GM18520 (cell line): ENCODE results near the gene VSTM2L.

ENCODE experiments used
- ATAC-seq: cut with Tn5 transposase; IDR thresholded peaks from one replicate; pipeline ENCODE4 v1.9.1; 2021; ENCODE audit not compliant: unreplicated experiment

VSTM2L gene

DNA sequence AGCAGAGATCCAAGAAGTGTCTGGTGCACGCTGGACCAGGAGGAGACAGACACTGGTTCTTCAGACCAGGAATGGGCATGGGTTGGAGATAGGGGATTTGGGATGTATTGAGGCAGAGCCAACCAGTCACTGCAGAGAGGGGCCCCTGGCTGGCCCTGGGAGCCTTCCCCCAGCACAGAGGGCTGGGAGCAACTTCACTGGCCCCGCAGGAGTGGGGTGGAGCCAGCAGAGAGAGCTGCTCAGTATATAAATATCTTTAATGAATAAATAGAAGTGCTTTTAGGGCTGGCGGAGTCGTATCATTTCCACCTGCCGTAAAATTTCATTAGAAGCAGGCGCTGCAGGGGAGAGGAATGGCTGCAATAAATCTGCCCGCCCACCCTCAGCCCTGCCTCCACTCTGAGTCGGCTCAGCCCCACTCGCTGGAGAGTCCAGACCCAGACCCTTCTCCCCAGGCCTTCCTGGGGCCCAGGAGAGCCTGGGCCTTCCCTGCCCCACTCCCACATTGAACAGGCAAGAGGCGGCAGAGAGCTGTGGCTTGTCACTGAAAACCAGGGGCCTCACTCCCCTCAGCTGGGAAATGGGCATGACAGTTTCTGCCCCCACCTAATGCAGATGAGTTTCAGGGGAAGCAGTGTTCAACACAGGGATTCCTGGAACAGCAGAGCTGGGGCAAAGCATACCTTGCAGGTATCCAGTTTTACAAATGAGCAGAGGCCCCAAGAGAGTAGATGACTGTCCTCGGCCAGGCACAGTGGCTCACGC lies 23.9 kb upstream of the VSTM2L start:
- no peak for ATAC-seq

DNA sequence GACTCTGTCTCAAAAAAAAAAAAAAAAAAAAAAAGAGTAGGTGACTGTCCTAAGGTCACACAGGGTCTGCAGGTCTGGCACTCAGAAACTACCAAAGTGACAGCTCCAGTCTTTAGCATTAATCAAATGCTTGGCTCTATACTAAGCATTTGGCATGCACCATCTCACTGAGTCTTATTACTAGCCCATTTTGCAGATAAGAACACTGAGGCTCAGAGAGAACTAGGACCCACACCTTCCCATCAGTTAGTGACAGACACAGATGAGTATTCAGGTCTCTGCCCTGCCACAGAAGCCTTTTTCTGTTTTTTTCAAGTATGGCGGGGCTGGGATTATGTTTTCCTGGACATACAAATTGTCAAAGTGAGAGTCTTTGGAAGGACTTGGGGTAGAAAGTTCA lies 23.1 kb upstream of the VSTM2L start:
- no peak for ATAC-seq

DNA sequence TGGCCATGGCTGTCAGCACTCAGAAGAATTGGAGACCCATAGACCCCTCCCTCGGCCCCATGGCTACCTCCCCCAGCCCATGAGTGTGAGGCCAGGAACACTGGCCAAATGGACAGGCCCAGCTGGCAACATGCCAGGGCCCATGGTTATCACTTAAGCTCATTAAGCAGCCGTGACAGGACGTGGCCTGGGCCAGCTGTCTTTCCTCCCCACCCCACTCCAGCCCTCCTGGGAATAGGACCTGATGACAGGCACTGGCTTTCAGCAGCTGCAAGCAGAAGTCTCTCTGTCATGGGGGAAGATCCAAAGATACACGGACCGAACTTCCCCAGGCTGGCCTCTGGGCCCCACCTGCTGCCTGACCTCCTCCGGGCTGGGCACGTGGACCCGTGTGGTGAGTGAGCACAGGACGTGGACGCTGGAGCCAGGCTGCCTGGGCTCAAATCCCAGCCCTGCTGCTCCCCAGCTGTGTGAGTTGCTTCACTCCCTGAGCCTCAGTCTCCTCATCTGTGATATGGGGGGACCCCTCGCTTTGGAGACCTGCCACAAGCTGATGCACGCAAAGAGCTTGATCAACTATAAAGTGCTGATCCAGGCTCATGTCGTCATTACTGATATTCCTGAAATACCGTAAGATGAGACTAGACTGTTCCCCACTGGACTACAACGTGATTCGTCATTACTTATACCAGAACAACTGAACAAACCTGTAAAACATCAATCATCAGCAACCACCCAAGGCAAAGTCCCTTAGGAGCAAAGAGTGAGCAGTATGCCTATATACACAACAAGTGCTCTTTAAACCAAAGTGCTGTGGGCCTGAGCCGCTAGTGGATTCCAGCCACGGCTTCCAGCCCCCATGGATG lies 22.0 kb upstream of the VSTM2L start:
- no peak for ATAC-seq

DNA sequence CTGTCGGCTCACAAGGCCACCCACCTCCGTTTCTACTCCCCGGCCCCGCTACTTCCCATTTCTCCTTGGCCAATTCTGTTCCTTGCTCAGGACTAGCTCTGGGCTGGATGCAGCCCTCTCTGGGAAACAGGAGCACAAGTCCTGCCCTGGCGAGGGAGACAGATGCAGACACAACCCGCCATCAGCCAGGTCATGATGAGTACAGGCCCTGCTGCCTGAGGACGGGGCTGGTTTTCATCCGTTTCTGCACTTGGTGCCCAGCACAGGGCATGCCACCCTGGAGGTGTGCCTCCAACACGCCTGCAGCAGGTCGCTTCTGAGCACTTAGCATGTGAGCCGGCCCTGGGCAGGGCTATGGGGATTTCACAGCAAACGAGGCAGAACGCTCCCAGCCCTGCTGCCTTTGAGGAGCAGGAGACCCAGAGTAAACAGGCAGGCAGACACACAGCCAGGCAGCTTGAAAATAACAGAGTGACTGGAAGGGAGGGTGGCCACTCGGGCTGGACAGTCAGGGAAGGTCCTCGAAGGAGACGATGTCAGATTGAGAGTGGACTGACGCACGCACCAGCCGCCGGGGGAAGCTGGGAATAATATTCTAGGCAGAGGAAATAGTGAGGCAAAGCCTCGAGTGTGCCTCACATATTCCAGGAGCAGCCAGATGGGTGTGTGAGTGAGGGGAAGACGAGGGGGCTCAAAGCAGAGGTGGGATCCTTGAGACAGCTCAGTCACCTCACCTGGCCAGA lies 21.2 kb upstream of the VSTM2L start:
- no peak for ATAC-seq

DNA sequence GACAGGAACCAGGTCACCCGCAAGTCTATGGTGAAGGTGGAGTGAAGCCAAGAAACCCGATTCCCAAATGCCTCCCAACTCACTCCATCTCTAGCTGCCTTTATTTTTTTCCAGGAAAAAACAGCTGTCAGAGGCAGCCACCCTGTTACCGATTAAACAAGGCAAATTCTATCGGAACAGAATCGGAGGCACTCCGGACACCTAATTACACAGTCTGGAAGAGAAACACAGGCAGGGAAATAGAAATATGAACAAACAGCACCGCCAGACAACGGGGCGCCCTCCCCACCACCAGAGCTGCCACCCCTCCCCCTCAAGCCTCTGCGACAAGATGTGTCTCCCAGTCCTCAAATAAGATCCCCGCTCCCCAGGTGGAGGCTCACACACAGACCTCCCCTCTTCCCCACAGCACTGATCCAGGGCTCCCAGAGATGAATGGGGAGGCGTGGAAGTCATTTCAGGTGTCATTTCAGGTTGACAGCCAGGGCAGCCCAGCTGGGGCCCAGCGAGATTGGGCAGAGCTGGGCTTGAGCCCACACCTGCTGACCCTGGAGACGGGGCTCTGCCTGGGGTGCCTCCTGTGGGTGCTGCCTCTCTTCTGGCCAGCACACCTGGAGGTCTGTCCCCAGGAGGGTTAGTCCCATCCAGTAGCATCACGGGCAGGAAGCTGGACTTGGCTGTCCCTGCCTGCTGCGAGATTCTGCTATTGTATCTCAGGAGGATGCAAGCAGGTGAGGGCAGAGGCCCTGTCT lies 19.8 kb upstream of the VSTM2L start:
- ATAC-seq = no peak

DNA sequence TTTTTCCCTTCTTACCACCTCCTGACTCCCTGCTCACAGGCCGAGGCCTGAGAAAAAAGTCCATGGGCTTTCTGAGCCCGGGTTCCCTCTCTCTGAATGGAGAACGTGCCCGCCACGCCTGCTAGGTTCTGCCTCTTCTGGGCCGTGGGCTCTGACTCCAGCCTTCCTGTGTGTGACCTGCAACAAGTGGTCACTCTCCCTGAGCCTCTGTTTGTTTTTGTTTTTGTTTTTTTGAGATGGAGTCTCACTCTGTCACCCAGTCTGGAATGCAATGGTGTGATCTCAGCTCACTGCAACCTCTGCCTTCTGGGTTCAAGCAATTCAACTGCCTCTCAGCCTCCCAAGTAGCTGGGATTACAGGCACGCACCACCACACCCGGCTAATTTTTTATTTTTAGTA lies 17.9 kb upstream of the VSTM2L start:
- no peak for ATAC-seq

DNA sequence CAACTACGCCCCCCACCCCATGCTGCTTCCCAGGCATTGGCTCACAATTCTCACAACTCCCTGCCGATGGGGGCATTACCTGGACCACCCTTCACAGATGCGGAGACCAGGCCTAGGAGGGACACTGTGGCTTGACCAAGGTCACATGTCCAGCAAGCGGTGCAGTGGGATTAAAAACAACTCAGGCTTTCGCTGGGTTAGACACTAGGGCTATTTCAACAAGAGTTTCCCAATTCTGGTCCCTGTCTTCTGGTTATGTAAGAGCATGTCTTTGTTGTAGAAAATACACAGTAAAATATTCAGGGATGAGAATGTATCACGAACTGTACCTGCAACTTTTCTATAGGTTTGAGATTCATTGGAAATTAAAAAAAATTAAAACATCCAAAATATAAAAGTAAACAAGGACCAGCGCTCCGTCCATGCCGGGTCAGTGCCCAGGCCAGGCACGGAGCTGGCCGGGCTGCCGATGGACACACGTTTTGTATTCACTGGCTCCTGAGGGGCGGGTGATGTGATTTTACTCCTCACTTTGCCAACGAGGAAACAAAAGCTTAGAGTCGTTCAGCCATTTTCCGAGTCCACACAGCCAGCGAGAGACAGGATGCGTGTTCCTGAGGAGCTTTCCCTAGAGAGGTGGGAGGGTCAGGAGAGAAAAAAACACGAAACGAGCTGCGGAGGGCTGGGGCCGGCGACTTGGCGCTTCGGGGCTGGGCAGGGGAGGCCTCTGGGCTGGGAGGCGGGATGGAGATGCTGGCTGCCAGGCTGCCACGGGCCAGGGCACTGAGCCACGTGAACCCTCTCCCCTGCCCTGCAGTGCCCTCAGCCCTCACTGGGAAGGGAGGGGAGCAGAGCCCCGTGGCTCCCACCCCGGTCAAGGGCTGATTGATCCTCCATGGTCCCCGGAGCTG lies 17.1 kb upstream of the VSTM2L start:
- ATAC-seq = no peak

DNA sequence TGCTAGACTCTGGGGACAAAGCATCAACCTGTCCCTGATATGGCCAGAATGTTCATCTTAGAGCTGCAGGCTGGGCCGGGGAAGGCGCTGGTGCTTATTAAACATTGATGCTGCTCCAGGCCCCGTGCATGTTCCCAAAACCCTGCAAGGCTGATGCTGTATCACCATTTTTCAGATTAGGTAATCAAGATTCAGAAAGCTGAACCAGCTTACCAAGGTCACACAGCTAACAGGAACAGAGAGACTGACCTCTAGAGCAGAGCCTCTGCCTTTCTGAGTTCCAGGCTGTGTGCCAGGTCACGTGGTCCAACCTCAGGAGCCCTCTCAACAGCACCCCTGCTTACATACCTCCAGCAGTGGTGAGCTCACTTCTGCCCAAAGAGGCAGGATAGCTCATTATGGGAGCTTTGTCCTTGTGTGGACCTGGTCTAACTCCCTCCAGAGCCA lies 16.1 kb upstream of the VSTM2L start:
- no peak for ATAC-seq

DNA sequence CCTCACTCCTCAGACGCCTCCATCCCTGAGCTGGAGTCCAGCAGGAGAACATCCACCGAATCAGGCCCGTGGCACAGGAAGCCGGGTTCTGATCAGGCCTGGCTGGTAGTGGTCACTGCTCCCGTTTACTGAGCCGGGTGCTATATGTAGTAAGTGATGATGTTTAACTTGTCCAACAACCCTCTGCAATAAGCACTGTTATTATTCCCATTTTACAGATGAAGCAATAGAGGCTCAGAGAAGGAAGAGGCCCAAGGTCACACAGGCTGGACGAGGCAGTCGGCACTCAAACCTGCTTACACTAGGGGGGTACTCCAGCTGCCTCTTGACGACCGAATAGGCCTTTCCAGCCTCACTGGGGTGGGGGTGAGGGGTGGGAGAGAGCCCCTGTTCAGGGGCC lies 14.3 kb upstream of the VSTM2L start:
- no peak for ATAC-seq

DNA sequence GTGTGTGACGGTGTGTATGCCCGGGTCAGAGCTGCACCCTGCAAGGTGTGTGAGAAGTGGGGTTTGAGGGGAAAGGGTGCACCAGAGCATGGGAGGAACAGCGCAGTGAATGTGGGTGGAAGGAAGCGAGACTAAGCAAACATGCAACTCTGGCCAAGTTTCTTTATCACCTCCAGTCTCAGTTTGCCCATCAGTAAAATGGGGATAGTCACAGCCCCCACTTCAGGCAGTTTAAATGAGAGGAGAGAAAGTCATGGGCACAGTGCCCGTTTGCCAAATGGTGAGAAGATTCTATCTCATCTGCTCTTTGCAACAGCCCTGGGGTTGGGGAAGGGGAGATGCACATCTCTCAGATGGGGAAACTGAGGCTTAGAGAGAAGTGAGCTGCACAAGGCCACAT lies 12.8 kb upstream of the VSTM2L start:
- no peak for ATAC-seq

DNA sequence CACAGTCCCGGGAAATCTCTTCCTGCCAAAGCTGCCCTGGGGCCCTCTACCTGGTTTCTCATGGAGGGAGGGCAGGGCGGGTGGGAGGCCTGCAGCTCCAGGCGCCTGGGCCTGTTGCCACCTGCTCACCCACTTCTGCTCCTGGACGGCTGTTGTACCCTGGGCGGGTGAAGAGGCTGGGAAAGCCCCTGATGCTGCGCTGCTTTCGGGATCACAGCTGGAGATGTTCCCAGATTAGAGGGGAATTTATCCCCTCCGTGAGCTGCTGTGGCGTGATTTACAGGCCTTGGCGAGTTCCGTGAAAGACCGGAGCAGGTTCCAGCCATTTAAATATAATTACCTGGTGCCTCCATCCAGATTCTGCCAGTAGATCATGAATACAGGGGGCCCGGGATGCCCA lies 12.3 kb upstream of the VSTM2L start:
- ATAC-seq = no peak

DNA sequence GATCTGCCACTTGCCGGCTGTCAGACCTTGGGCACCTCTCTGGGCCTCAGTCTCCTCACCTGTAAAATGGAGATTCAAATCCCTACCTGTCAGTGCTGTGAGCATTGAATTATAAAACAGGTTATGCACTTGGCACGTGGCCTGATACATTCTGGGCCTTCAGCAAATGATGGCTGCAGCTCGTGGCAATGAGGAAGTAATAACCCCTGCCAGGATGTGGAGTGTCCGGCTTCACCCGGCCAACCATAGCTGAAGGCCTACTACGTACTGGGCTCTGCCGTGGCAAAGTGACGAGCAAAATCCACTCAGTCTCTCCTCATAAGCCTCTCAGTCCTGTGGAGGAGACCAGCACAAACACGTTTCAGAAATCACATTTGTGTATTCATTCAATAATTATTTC lies 10.9 kb upstream of the VSTM2L start:
- no peak for ATAC-seq

DNA sequence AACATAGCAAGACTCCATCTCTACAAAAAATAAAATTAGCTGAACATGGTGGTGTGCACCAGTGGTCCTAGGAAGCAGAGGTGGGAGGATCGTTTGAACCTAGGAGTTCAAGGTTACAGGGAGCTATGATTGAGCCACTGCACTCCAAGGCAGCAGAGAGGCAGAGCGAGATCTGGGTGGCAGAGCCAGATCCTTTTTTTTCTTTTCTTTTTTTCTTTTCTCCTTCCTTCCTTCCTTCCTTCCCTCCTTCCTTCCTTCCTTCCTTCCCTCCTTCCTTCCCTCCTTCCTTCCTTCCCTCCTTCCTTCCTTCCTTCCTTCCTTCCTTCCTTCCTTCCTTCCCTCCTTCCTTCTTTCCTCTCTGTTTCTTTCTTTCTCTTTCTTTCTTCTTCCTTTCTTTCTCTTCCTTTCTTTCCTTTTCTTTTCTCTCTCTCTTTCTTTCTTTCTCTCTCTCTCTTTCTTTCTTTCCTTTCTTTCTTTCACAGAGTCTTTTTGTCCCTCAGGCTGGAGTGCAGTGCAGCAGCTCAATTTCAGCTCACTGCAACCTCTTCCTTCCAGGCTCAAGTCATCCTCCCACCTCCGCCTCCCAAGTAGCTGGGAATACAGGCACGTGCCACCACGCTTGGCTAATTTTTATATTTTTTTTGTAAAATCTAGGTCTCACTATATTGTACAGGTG lies 9.2 kb upstream of the VSTM2L start:
- no peak for ATAC-seq

DNA sequence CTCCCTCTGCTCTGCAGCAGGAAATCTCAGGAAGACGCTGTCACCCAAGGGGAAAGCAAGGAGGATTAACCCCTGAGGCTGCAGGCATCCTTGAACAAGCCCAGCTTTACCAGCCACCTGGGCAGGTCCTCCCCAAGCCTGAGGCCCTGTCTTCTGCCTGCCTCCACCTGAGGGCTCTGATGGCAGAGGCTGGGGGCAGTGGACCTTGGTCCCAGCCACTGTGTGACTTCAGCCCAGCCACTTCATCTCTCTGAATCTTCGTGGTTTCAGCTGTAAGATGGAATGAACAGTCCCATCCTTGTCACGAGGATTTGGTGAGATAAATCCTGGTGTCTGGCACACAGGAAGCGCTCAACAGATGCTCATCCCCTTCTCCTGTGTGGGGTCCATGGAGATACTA lies 8.5 kb upstream of the VSTM2L start:
- ATAC-seq = no peak

DNA sequence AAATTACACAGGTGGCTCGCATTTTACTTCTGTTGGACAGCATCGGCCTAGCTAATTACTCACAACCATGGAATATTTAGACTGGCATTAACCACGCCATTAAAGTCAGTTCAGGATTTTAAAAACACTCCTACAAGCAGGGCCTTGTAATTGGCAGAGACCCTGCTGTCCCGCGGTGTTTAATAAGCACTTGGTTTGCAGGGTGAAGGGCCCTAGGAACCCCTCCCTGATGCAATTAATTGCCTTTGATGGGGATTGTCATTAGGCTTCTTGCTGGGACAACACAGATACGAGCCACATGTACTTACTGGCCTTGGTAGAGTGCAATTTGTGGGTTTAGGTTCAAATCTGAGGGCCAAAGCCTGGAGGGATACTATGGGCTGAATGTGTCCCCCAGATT lies 7.8 kb upstream of the VSTM2L start:
- ATAC-seq = no peak

DNA sequence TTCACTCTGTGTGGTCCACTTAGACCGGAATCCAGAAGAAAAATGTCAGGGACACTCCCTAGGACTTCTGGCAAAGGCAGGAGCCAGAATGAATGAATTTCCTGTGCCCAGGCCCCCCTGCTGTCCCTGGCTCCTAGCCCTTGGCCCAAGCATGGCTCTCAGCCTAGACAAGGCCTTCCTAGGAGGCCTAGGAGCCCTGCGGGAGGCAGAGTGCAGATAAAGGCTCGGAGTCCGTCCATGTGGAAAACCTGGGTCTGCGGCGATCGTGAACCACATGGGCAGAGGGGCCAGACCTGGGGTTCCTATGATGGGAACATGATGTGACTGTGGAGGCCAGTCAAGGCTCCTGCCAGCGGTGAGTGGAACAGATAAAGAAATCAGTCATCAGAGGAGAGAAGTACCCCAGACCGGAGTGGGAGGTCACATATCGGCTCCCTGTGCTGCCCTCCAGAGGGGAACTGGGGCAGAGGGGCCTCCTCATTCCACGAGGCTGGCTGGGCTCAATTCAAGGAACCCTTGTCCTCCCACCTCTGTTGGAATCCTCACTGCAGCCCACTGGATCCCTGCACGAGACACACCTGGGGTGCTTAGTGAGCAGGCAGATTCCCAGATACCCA lies 5.9 kb upstream of the VSTM2L start:
- no peak for ATAC-seq

DNA sequence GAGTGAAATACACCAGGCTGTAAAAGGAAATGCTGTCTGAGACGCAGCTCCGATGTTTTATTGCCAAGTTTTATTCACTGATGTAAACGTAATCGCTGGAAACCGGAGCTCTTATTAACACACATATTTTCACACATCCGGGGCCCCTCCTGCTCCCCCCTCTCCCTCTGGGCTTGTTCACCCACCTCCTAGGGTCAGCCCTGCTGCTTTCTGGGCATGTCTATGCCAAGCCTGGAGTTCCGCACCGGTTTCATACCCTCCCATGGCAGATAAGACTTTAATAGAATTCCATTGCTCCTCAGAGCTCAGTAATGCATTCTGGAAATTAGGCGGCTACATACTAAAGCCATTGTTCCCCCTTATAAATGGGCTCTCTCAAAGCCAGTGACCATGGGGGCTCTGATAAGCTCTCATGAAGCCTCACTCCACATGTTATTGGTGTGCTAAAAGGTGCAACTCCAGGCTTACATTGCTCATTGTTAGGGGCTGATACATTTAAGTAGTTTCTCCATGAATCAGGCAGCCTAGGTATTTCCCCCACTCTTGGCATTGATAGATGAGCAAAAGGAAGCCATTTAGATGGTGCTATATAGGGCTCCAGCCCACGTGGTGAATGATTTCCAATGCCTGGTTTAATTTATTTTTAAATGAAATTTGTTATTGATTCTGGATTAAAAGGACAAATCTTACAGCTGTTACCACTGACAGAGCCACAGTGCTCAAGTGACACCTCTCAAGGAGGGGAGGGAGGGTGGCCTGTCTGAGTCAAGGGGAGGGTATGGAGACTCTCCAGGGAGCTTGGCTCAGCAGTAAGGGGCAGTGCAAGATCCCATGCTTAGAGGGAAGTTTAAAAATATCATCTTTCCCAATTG lies 4.5 kb upstream of the VSTM2L start:
- no peak for ATAC-seq
